HG03571 (cell line): ENCODE measurements around the gene ESRRG.

ENCODE experiments used
- ATAC-seq: cut with Tn5 transposase; IDR thresholded peaks from one replicate; pipeline ENCODE4 v1.9.1; 2021; ENCODE audit not compliant: unreplicated experiment

Gene ESRRG

GRCh38 chr1:216523043-216523442 is 200.2 kb downstream of the ESRRG start:
- no peak for ATAC-seq

- no peak for ATAC-seq
These were observed 201.8 kb downstream of the ESRRG start for GRCh38 chr1:216521477-216521876.

GRCh38 chr1:216518844-216519627 is 204.2 kb downstream of the ESRRG start:
- no peak for ATAC-seq

GRCh38 chr1:216502528-216503162 is 220.6 kb downstream of the ESRRG start:
- no peak for ATAC-seq

- no peak for ATAC-seq
These were observed 222.8 kb downstream of the ESRRG start for GRCh38 chr1:216500273-216500967.

- no peak for ATAC-seq
These were observed 223.5 kb downstream of the ESRRG start for GRCh38 chr1:216499581-216500272.

GRCh38 chr1:216498277-216498676 is 225.0 kb downstream of the ESRRG start:
- ATAC-seq, result no peak

GRCh38 chr1:216485042-216485441 is 238.2 kb downstream of the ESRRG start:
- ATAC-seq, result no peak

- ATAC-seq, result no peak
These were observed 239.4 kb downstream of the ESRRG start for GRCh38 chr1:216483672-216484401.

GRCh38 chr1:216482620-216483019 is 240.6 kb downstream of the ESRRG start:
- no peak for ATAC-seq

- ATAC-seq, result no peak
These were observed 245.0 kb downstream of the ESRRG start for GRCh38 chr1:216478238-216478637.

- no peak for ATAC-seq
These were observed 246.9 kb downstream of the ESRRG start for GRCh38 chr1:216476341-216476740.

GRCh38 chr1:216475659-216476276 is 247.5 kb downstream of the ESRRG start:
- no peak for ATAC-seq

GRCh38 chr1:216466162-216466801 is 256.9 kb downstream of the ESRRG start:
- ATAC-seq, result no peak

- ATAC-seq, result no peak
These were observed 258.7 kb downstream of the ESRRG start for GRCh38 chr1:216464489-216464888.

GRCh38 chr1:216462066-216462775 is 261.0 kb downstream of the ESRRG start:
- no peak for ATAC-seq

GRCh38 chr1:216461466-216461865 is 261.8 kb downstream of the ESRRG start:
- no peak for ATAC-seq

GRCh38 chr1:216459651-216460207 is 263.5 kb downstream of the ESRRG start:
- no peak for ATAC-seq

GRCh38 chr1:216458812-216459211 is 264.4 kb downstream of the ESRRG start:
- ATAC-seq, result no peak
